Pancreas (tissue), 10 donors: Measurements from ENCODE around the gene SERINC5. TPM values are rescaled to one million over a fixed set of nuclear protein-coding genes. Genes with fewer than 3 reads are reported as not detected.

Source experiments
- ATAC-seq, 4 donors: fragments of 200-7000 bp; cut with Tn5 transposase; one replicate each; pipeline versions ENCODE4 v1.8.0 to v1.9.1; 2020; ENCODE audit warnings: mild to moderate bottlenecking in 4 of 4, moderate library complexity in 4 of 4
- DNase-seq, 6 donors: peaks; one replicate each; pipeline ENCODE4 v3.0.0-alpha.2; 2020
- FAIRE-seq: peaks from 2 replicates; lab custom pipeline; 2012; peaks lifted over from hg19 to GRCh38; lab: Jason Lieb, UNC
- H3K27ac ChIP-seq, 4 donors: fragments of 200-600 bp; sonication (generic); 1 replicate in 3 of 4; 2 replicates in 1 of 4; pipeline versions ENCODE4 v1.5.0 to v1.8.0; 2020
- H3K27me3 ChIP-seq, 4 donors: fragments of 200-600 bp; one replicate each; pipeline ENCODE4 v1.8.0; 2021
- H3K36me3 ChIP-seq, 3 donors: fragments of 200-600 bp; sonication (generic) in 1 of 3; one replicate each; pipeline versions ENCODE4 v1.5.0 to v1.8.0; 2020 to 2021
- H3K4me1 ChIP-seq, 3 donors: fragments of 200-600 bp; one replicate each; pipeline ENCODE4 v1.8.0; 2021
- H3K4me3 ChIP-seq, 4 donors: fragments of 200-600 bp; sonication (generic) in 2 of 4; one replicate each; pipeline versions ENCODE4 v1.5.0 to v1.8.0; 2020 to 2021
- H3K9me3 ChIP-seq, 4 donors: fragments of 200-600 bp; one replicate each; pipeline ENCODE4 v1.8.0; 2021
- CTCF ChIP-seq, 4 donors: fragments of 200-600 bp; sonication (generic) in 3 of 4; IDR thresholded peaks; one replicate each; pipeline versions ENCODE4 v1.5.0 to v1.8.0; 2021; ENCODE audit warnings: antibody characterized with exemption in 4 of 4
- WGBS, 2 donors: extraction: QIAGEN DNeasy Blood & Tissue Kit; methylation state at CpG; one replicate each; pipeline ENCODE4 v1.1.7; 2013; 5-methylcytosine and 5-hydroxymethylcytosine counted together
- intact Hi-C, 3 donors: fragments of 100-400 bp; cut with DNase I; formaldehyde crosslinking; loops; one replicate each; pipeline versions ENCODE4 v1.11.1 to v1.14.2; 2022
- polyA plus RNA-seq, 2 donors: library from polyadenylated mRNA; stranded (reverse); fragments of 200-250 nt; gene quantifications; one replicate each; pipeline ENCODE4 v1.2.3, GENCODE V29; 2013
- total RNA-seq, 6 donors: library from RNA; stranded (reverse); fragmentation: NEBNext Ultra II Directional in 4 of 6; extraction: Animal tissue kit (Norgen Biotek cat#: 25700) in 4 of 6; gene quantifications; one replicate each; pipeline versions ENCODE4 v1.2.1 to v1.2.4, GENCODE V29; 2021 to 2023
- donor health status: healthy with polysubstance abuse.
- donor health status: DM: no; HTN: no; CAD: no; lungs with moderate emphysema.
- donor health status: DM: no; HTN: no; CAD: no.
- donor health status: control.
- donor health status: control.
- donor health status: Bipolar disorder and iron deficiency.
- donor health status: DM: yes; HTN: yes; CAD: no.
- donor health status: DM: no; HTN: no; CAD: no.
- donor health status: DM: no; HTN: no; CAD: no.
- donor health status: DM: yes; HTN: yes; CAD: no.

SERINC5 gene
- total and polyA plus RNA-seq, 8 donors, result 3.7 to 43.2 (median 14.8) TPM

- H3K4me3 ChIP-seq, result no peak overlapping the region
- no peaks in the 10 kb centered on the region for H3K9me3 ChIP-seq
- TF ChIP-seq CTCF (IDR thresholded peaks at IDR 0.05), result no peak
- 69 to 80% methylated on average over 9 of the region's 9 CpGs for WGBS, 2 donors
- H3K27me3 ChIP-seq, result no peaks in the 10 kb centered on the region
- peaks cover 0 to 6% (median 4%) of the 10 kb centered on the region in 3 donors for H3K4me1 ChIP-seq
- DNase-seq, result no peak
- no peaks in the 10 kb centered on the region for H3K36me3 ChIP-seq
- peak in 1 of 4 donors; percentile 29 for ATAC-seq
- no peak for FAIRE-seq
- intact Hi-C loops, result no loop called here
- no peak overlapping the region for H3K27ac ChIP-seq
Observed at GRCh38 chr5:80109646-80110478, 146.0 kb downstream of the SERINC5 start.

- Histone ChIP-seq H3K36me3 (no peaks in the 10 kb centered on the region), H3K9me3 (no peaks in the 10 kb centered on the region), H3K4me3 (no peak overlapping the region), H3K27me3 (no peaks in the 10 kb centered on the region), H3K27ac (no peak overlapping the region), H3K4me1 (peaks cover 0 to 6% (median 4%) of the 10 kb centered on the region in 3 donors)
- no peak for ATAC-seq
- 75 to 76% methylated on average over 5 of the region's 5 CpGs for WGBS, 2 donors
- FAIRE-seq, result no peak
- no peak for DNase-seq
- TF ChIP-seq CTCF (IDR thresholded peaks at IDR 0.05), result no peak
- intact Hi-C loops, result no loop called here
Observed at GRCh38 chr5:80106916-80107315, 148.9 kb downstream of the SERINC5 start.

- Histone ChIP-seq H3K27ac (no peak overlapping the region), H3K4me3 (no peak overlapping the region), H3K9me3 (no peaks in the 10 kb centered on the region), H3K36me3 (no peaks in the 10 kb centered on the region), H3K27me3 (no peaks in the 10 kb centered on the region), H3K4me1 (peaks cover 0 to 6% (median 4%) of the 10 kb centered on the region in 3 donors)
- WGBS, 2 donors, result 62 to 64% methylated on average over 7 of the region's 7 CpGs
- peak in 2 of 6 donors; percentile 22 to 38 for DNase-seq
- ATAC-seq, result peak in 3 of 4 donors; percentile 55 to 92 (median 79)
- intact Hi-C loops, result no loop called here
- no peak for FAIRE-seq
- no peak for TF ChIP-seq CTCF (IDR thresholded peaks at IDR 0.05)
Observed at GRCh38 chr5:80105698-80106439, 150.0 kb downstream of the SERINC5 start.

GRCh38 chr5:80103371-80103770, 152.5 kb downstream of the SERINC5 start:
- no peak for ATAC-seq
- H3K36me3 ChIP-seq, result no peaks in the 10 kb centered on the region
- no peaks in the 10 kb centered on the region for H3K9me3 ChIP-seq
- H3K27ac ChIP-seq, result no peak overlapping the region
- no peaks in the 10 kb centered on the region for H3K27me3 ChIP-seq
- H3K4me1 ChIP-seq, result peaks cover 0 to 6% (median 4%) of the 10 kb centered on the region in 3 donors
- intact Hi-C loops, result no loop called here
- no peak for FAIRE-seq
- TF ChIP-seq CTCF (IDR thresholded peaks at IDR 0.05), result no peak
- 92 to 93% methylated on average over 6 of the region's 6 CpGs for WGBS, 2 donors
- H3K4me3 ChIP-seq, result no peak overlapping the region
- no peak for DNase-seq
